ENCODE measurements around the gene GPR156. TPM values are rescaled to one million over a fixed set of nuclear protein-coding genes. Genes with fewer than 3 reads are reported as not detected.

Gene GPR156
- total RNA-seq, 1 experiment from 2014 or later, result 3.1 TPM

- no peaks in the 10 kb centered on the region for H3K36me3 Mint-ChIP-seq (ENCODE audit: insufficient read depth, unreplicated experiment)
- no peak for TF ChIP-seq CTCF (IDR thresholded peaks at IDR 0.05; ENCODE audit: insufficient read depth in 1 of 2, low read depth in 1 of 2, low read length in 1 of 2, severe bottlenecking in 1 of 2, unreplicated experiment in 1 of 2)
- Histone ChIP-seq H3K9me3 (no peaks in the 10 kb centered on the region), H3K27me3 (replicated peaks; ENCODE audit: control insufficient read depth, insufficient read depth, low read length) (no peaks in the 10 kb centered on the region), H3K36me3 (ENCODE audit: control insufficient read depth, insufficient read depth, low read length) (no peaks in the 10 kb centered on the region), H3K4me1 (no peaks in the 10 kb centered on the region), H3K4me3 (ENCODE audit: low read depth, low read length) (no peak overlapping the region)
- no peak for DNase-seq
- no peak overlapping the region for H3K4me3 Mint-ChIP-seq (ENCODE audit: unreplicated experiment)
- no peaks in the 10 kb centered on the region for H3K27me3 Mint-ChIP-seq (ENCODE audit: insufficient read depth, unreplicated experiment)
- H3K9me3 Mint-ChIP-seq (ENCODE audit: unreplicated experiment), result no peaks in the 10 kb centered on the region
- no peak overlapping the region for H3K27ac Mint-ChIP-seq (ENCODE audit: unreplicated experiment)
- intact Hi-C loops (cut with micrococcal nuclease; ENCODE audit: unreplicated experiment), result no loop called here
- ChIA-PET POLR2A (no interaction called here), CTCF (no interaction called here)
- no TSS peak for BruUV-seq (replicated peaks)
- no peaks in the 10 kb centered on the region for H3K4me1 Mint-ChIP-seq (ENCODE audit: low read depth, unreplicated experiment)
Observed at GRCh38 chr3:120196812-120197211, 88.2 kb downstream of the GPR156 start.

DNA sequence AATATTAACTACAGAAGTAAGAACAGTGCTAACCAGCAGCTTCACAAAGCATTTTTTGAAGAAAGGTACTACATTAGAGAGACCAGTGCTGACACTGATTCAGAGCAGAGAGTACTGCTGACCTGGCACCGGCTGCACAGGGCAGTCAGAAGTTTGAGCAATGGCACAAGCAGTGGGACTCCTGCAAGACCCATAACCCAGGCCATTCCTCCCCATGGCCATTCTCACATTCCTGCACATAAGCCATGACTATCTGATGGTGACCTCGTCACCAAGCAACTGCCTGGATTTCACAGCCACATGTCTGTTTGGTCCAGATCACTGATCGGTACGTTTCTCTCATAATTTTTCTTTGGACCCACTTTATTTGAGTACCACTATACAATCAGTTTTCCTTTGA is 88.7 kb downstream of the GPR156 start:
- no TSS peak for BruUV-seq (replicated peaks)
- CTCF ChIA-PET, result no interaction called here
- H3K36me3 ChIP-seq (ENCODE audit: control insufficient read depth, insufficient read depth, low read length), result no peaks in the 10 kb centered on the region

DNA sequence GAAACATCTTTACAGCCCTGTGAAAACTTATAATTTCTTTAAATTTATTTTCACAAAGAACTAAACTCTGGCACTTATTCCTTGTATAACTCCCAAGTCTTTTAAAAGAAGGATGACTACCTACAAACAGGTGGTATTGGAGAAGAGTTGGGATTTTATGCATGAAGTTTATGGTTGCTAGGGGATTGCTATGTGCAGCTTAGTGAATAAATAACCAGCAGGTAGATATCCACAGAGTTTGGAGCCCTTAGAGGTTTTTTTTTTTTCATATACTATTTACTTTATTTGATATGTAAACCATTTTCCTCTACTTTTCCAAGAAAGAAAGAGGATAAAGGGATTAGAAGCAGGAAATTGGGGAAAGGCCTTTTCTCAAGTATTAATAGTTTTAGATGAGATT is 91.5 kb downstream of the GPR156 start:
- Histone ChIP-seq H3K9me3 (no peaks in the 10 kb centered on the region), H3K4me3 (ENCODE audit: low read depth, low read length) (no peak overlapping the region), H3K4me1 (no peaks in the 10 kb centered on the region), H3K36me3 (ENCODE audit: control insufficient read depth, insufficient read depth, low read length) (no peaks in the 10 kb centered on the region), H3K27me3 (replicated peaks; ENCODE audit: control insufficient read depth, insufficient read depth, low read length) (no peaks in the 10 kb centered on the region)
- H3K27ac Mint-ChIP-seq (ENCODE audit: unreplicated experiment), result no peak overlapping the region
- CTCF ChIA-PET, result no interaction called here
- BruUV-seq (replicated peaks), result no TSS peak
- H3K36me3 Mint-ChIP-seq (ENCODE audit: insufficient read depth, unreplicated experiment), result no peaks in the 10 kb centered on the region
- no peaks in the 10 kb centered on the region for H3K9me3 Mint-ChIP-seq (ENCODE audit: unreplicated experiment)
- intact Hi-C loops (cut with micrococcal nuclease; ENCODE audit: unreplicated experiment), result no loop called here
- H3K4me1 Mint-ChIP-seq (ENCODE audit: low read depth, unreplicated experiment), result no peaks in the 10 kb centered on the region
- no peaks in the 10 kb centered on the region for H3K27me3 Mint-ChIP-seq (ENCODE audit: insufficient read depth, unreplicated experiment)
- H3K4me3 Mint-ChIP-seq (ENCODE audit: unreplicated experiment), result no peak overlapping the region
- TF ChIP-seq CTCF (IDR thresholded peaks at IDR 0.05; ENCODE audit: insufficient read depth in 1 of 2, low read depth in 1 of 2, low read length in 1 of 2, severe bottlenecking in 1 of 2, unreplicated experiment in 1 of 2), result no peak
- POLR2A ChIA-PET, result no interaction called here
- no peak for DNase-seq

More for the DNA sequence above, 88.7 kb downstream of the GPR156 start:
- DNase-seq, result no peak
- Mint-ChIP-seq H3K36me3 (ENCODE audit: insufficient read depth, unreplicated experiment) (no peaks in the 10 kb centered on the region), H3K9me3 (ENCODE audit: unreplicated experiment) (no peaks in the 10 kb centered on the region), H3K27me3 (ENCODE audit: insufficient read depth, unreplicated experiment) (no peaks in the 10 kb centered on the region), H3K4me3 (ENCODE audit: unreplicated experiment) (no peak overlapping the region), H3K4me1 (ENCODE audit: low read depth, unreplicated experiment) (no peaks in the 10 kb centered on the region), H3K27ac (ENCODE audit: unreplicated experiment) (no peak overlapping the region)
- H3K27me3 ChIP-seq (replicated peaks; ENCODE audit: control insufficient read depth, insufficient read depth, low read length), result no peaks in the 10 kb centered on the region
- H3K9me3 ChIP-seq, result no peaks in the 10 kb centered on the region
- TF ChIP-seq CTCF (IDR thresholded peaks at IDR 0.05; ENCODE audit: insufficient read depth in 1 of 2, low read depth in 1 of 2, low read length in 1 of 2, severe bottlenecking in 1 of 2, unreplicated experiment in 1 of 2), result no peak
- no peaks in the 10 kb centered on the region for H3K4me1 ChIP-seq
- intact Hi-C loops (cut with micrococcal nuclease; ENCODE audit: unreplicated experiment), result no loop called here
- H3K4me3 ChIP-seq (ENCODE audit: low read depth, low read length), result no peak overlapping the region
- POLR2A ChIA-PET, result no interaction called here
